Measurements from ENCODE around the gene OPRD1.

OPRD1 gene

GRCh38 chr1:28885472-28885877, 73.5 kb downstream of the OPRD1 start:
- DNase-seq (ENCODE audit: low read depth, low spot score), result no peak

- no peak for DNase-seq (ENCODE audit: low read depth, low spot score)
These were observed 74.2 kb downstream of the OPRD1 start for GRCh38 chr1:28885977-28886730.

- peak; percentile 82 for DNase-seq (ENCODE audit: low read depth, low spot score)
These were observed 74.9 kb downstream of the OPRD1 start for GRCh38 chr1:28886731-28887418.

- DNase-seq (ENCODE audit: low read depth, low spot score), result no peak
These were observed 75.5 kb downstream of the OPRD1 start for GRCh38 chr1:28887419-28887834.

- DNase-seq (ENCODE audit: low read depth, low spot score), result no peak
These were observed 76.1 kb downstream of the OPRD1 start for GRCh38 chr1:28887835-28888682.

- no peak for DNase-seq (ENCODE audit: low read depth, low spot score)
These were observed 76.9 kb downstream of the OPRD1 start for GRCh38 chr1:28888915-28889314.

GRCh38 chr1:28889357-28889756, 77.4 kb downstream of the OPRD1 start:
- DNase-seq (ENCODE audit: low read depth, low spot score), result no peak

- DNase-seq (ENCODE audit: low read depth, low spot score), result no peak
These were observed 78.5 kb downstream of the OPRD1 start for GRCh38 chr1:28890435-28890834.

GRCh38 chr1:28890836-28891235, 78.9 kb downstream of the OPRD1 start:
- DNase-seq (ENCODE audit: low read depth, low spot score), result no peak

- no peak for DNase-seq (ENCODE audit: low read depth, low spot score)
These were observed 79.3 kb downstream of the OPRD1 start for GRCh38 chr1:28891256-28891655.

- no peak for DNase-seq (ENCODE audit: low read depth, low spot score)
These were observed 81.6 kb downstream of the OPRD1 start for GRCh38 chr1:28893403-28894102.

GRCh38 chr1:28894785-28895184, 82.8 kb downstream of the OPRD1 start:
- DNase-seq (ENCODE audit: low read depth, low spot score), result no peak

- no peak for DNase-seq (ENCODE audit: low read depth, low spot score)
These were observed 84.1 kb downstream of the OPRD1 start for GRCh38 chr1:28895896-28896608.

- DNase-seq (ENCODE audit: low read depth, low spot score), result no peak
These were observed 84.6 kb downstream of the OPRD1 start for GRCh38 chr1:28896609-28896986.

GRCh38 chr1:28897789-28898188, 85.8 kb downstream of the OPRD1 start:
- no peak for DNase-seq (ENCODE audit: low read depth, low spot score)

- no peak for DNase-seq (ENCODE audit: low read depth, low spot score)
These were observed 86.5 kb downstream of the OPRD1 start for GRCh38 chr1:28898405-28898881.

GRCh38 chr1:28899267-28899666, 87.3 kb downstream of the OPRD1 start:
- DNase-seq (ENCODE audit: low read depth, low spot score), result no peak

- DNase-seq (ENCODE audit: low read depth, low spot score), result no peak
These were observed 88.6 kb downstream of the OPRD1 start for GRCh38 chr1:28900562-28900961.

GRCh38 chr1:28902738-28903137, 90.8 kb downstream of the OPRD1 start:
- DNase-seq (ENCODE audit: low read depth, low spot score), result no peak

GRCh38 chr1:28905921-28906666, 94.1 kb downstream of the OPRD1 start:
- DNase-seq (ENCODE audit: low read depth, low spot score), result no peak

Data from activated naive CD8-positive, alpha-beta T cell treated with anti-CD3 and anti-CD28 coated beads, Interleukin-2, amount 50 U/mL, for 16 hours (primary cell).